Urinary bladder (tissue), 4 donors: ENCODE measurements around the gene MRPL36. TPM values are rescaled to one million over a fixed set of nuclear protein-coding genes. Genes with fewer than 3 reads are reported as not detected.
A peak's percentile ranks its signal among the peaks of the same experiment; 100 is the strongest.

Experiments
- DNase-seq: peaks from one replicate; pipeline ENCODE4 v3.0.0-alpha.2; 2015; ENCODE audit errors: extremely low spot score
- H3K27ac ChIP-seq: one replicate; pipeline ENCODE4 v1.5.1; 2013; ENCODE audit warnings: low read depth, mild to moderate bottlenecking, moderate library complexity
- H3K36me3 ChIP-seq: one replicate; pipeline ENCODE4 v1.6.1; 2013; ENCODE audit warnings: mild to moderate bottlenecking, moderate library complexity; ENCODE audit not compliant: insufficient read depth
- H3K4me1 ChIP-seq: one replicate; pipeline ENCODE4 v1.6.1; 2013; ENCODE audit warnings: mild to moderate bottlenecking, moderate library complexity; ENCODE audit not compliant: insufficient read depth
- H3K4me3 ChIP-seq: one replicate; pipeline ENCODE4 v1.5.1; 2013; ENCODE audit warnings: low read depth, low read length
- WGBS: extraction: QIAGEN DNeasy Blood & Tissue Kit; methylation state at CpG from one replicate; pipeline ENCODE4 v1.1.7; 2013; 5-methylcytosine and 5-hydroxymethylcytosine counted together
- polyA plus RNA-seq: library from polyadenylated mRNA; stranded (reverse); fragments of 200-250 nt; gene quantifications from one replicate; pipeline ENCODE4 v1.2.3, GENCODE V29; 2013
- total RNA-seq: library from RNA; depleted of rRNA; stranded (reverse); fragments of >200 nt; gene quantifications from one replicate; pipeline ENCODE4 v1.2.3, GENCODE V29; 2014
- donor health status: healthy with polysubstance abuse.
- donor health status: healthy.

MRPL36 gene
- total and polyA plus RNA-seq, 2 donors, result 19.9 to 68.6 TPM

DNA sequence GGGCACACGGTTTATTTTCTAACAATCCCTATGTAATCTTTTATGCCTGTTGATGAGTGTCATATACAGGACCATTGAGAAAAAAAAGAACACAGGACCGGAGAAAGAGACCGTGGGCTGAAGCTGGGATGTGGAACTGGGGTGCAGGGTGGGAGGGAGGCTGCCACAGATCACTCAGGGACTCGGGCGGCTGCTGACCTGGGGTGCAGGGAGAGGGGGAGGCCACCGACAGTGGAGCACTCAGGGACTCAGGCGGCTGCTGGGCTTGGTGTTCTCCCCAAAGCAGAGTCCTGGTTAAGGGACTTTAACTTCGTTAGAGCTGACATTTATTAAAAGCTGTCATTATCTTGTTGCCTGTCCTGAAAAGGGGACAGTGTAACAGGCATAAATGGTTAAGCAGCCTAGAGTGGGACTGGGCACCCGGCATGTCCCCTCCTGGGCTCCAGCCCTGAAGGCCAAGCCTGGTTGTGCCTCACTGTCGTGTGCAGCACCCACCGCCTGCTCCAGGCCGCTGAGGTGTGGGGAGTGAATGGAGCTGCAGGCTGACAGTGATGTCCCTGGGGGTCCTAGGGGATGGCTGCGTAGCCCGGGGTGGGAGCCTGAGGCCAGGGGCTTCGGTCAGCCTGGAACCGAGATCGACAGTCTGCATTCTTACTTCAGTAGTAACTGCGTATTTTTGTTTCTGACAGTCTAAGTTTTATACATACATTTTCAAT lies 15.6 kb upstream of the MRPL36 start:
- H3K4me3 ChIP-seq, result no peak overlapping the region
- DNase-seq, result no peak
- H3K36me3 ChIP-seq, result peaks cover 11% of the 10 kb centered on the region
- no peaks in the 10 kb centered on the region for H3K4me1 ChIP-seq
- WGBS, result 96% methylated on average over 18 of the region's 18 CpGs
- H3K27ac ChIP-seq, result no peak overlapping the region

DNA sequence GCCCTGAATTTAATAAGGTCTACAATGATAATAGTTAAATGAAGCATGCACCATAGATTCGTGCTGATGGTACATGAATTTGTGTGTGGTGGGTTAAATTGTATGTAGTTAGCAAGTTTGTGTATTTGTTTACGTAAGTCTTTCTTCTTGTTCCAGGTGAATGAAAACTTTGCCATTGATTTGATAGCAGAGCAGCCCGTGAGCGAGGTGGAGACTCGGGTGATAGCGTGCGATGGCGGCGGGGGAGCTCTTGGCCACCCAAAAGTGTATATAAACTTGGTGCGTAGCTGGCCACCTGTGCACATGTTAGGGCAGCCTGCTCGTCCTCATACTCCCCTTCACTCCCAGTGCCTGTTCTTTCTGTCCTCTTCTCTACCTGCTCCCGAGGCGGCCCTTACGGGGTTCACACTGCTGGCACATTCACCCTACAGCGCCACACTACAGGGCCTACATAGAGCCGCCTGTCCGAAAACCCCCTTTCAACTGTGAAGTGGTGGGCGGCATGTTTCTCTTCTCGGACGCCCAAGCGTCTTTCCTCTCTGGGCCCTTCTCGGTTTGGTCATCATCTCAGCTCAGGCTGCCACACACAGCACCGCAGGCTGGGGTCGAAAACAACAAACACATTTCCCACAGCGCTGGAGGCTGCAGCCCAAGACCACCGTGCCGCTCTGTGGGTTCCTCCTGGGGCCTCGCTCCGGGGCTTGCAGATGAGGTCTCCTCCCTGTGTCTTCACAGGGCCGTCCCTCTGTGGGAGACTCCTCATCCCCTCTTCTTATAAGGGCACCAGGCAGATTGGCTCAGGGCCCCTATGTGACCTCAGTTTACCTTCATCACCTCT lies 14.8 kb upstream of the MRPL36 start:
- Histone ChIP-seq H3K4me1 (no peaks in the 10 kb centered on the region), H3K36me3 (peaks cover 11% of the 10 kb centered on the region), H3K4me3 (no peak overlapping the region), H3K27ac (no peak overlapping the region)
- WGBS, result 95% methylated on average over 30 of the region's 30 CpGs
- no peak for DNase-seq

GRCh38 chr5:1810581-1811101 lies 11.0 kb upstream of the MRPL36 start:
- Histone ChIP-seq H3K27ac (no peak overlapping the region), H3K4me3 (no peak overlapping the region), H3K36me3 (peaks cover 11% of the 10 kb centered on the region), H3K4me1 (no peaks in the 10 kb centered on the region)
- no peak for DNase-seq
- WGBS, result 95% methylated on average over 10 of the region's 10 CpGs

DNA sequence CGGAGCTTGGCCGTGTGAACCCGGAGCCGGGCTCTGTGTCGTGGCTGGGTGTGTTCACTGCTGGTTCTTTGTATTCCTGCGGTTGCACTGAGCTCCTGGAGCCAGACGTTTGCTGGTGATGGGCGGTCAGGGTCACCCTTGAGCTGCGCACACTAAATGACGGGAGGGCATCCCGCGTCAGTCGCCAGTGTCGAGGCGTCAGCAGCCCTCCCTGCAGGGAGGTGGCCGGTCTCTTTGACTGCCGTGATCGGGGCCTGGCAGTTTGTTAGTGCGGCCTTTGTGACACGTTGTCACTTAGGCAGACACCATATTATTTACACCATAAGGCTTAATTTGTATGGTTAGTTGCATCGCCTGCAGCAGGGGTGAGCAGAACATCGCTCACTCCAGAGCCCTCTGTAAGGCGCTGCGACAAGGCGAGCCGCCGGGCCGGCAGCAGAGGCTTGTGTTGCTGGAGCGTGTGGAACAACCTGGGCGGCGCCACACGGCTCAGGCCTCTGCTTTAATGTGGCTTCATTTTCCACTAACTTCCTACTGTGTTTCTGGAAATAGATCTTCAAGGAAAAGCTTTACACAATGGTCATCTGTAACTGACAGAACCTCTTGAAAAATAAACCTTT lies 9.9 kb upstream of the MRPL36 start:
- no peaks in the 10 kb centered on the region for H3K4me1 ChIP-seq
- H3K4me3 ChIP-seq, result no peak overlapping the region
- H3K27ac ChIP-seq, result no peak overlapping the region
- DNase-seq, result no peak
- 90% methylated on average over 32 of the region's 32 CpGs for WGBS
- peaks cover 9% of the 10 kb centered on the region for H3K36me3 ChIP-seq

DNA sequence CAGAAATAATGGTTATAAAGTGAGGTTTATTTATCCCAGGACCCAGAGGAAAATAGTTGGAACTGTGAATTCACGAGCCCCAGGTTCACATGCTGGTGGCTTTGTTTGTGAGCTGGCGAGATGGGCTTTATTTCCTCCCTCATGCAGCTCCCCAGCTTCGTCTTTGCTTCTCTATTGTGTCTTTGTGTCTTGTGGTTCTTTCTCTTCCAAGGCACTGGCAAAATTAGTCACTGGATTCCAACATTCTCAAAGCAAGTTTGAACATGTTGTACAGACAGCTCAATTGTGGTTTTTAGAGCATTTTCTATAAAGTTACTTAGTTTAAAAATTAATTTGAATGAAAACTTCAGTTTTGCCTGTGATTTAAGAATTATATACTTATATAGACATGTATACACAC lies 8.8 kb upstream of the MRPL36 start:
- no peaks in the 10 kb centered on the region for H3K4me1 ChIP-seq
- DNase-seq, result no peak
- H3K27ac ChIP-seq, result no peak overlapping the region
- H3K36me3 ChIP-seq, result peaks cover 9% of the 10 kb centered on the region
- no peak overlapping the region for H3K4me3 ChIP-seq
- 49% methylated on average over 3 of the region's 3 CpGs for WGBS

DNA sequence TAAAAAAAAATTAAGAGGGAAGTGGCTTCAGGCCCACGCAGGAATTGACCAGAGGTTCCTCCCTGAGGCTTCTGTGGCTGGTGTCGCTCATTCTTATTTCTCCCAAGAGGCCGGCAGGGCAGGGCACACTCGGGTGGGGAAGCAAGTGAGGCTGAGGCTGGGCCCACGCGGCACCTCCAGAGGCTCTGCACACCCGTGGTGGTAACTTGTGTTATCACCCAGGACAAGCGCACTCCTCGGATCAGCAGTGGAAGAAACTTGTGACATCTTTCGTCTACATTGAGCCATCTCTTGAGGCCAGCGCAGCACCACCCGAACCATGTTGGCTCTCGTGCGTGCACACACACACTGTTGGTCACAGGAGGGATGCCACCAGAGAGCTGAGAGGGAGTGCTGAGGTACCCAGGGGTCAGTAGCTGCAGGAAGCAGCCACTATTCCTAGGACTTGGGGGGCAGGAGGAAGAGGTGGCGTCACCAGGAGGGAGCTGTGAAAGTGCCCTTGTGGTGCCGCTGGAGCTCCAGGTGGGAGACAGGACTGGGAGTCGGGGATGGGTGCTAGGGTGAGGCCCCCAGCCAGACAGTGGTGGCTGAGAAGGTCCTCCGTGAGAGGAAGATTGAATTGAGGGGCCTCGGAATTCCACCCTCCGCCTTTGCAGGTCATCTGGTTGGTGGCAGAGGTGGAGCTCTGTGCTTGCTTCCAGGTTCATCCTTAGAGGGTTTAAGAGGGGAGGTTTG lies 8.0 kb upstream of the MRPL36 start:
- no peak overlapping the region for H3K27ac ChIP-seq
- H3K4me1 ChIP-seq, result no peaks in the 10 kb centered on the region
- DNase-seq, result no peak
- H3K4me3 ChIP-seq, result no peak overlapping the region
- 92% methylated on average over 20 of the region's 20 CpGs for WGBS
- peaks cover 11% of the 10 kb centered on the region for H3K36me3 ChIP-seq

DNA sequence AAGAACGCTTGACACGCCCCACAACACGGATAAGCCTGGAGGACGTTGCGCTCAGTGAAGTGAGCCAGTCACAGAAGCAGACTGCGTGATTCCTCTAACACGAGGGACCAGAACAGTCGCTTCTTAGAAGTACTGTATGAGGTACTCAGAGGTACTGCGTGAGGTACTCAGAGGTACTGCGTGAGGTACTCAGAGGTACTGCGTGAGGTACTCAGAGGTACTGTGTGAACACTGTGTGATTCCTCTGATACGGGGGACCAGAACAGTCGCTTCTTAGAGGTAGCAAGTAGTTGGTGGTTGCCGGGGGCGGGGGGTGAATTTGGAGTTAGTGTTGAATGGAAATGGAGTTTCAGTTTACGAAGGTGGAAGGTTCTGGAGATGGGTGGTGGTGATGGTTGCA lies 7.3 kb upstream of the MRPL36 start:
- no peak for DNase-seq
- Histone ChIP-seq H3K4me1 (no peaks in the 10 kb centered on the region), H3K27ac (no peak overlapping the region), H3K4me3 (no peak overlapping the region), H3K36me3 (peaks cover 11% of the 10 kb centered on the region)
- WGBS, result 90% methylated on average over 16 of the region's 16 CpGs

- H3K4me3 ChIP-seq, result no peak overlapping the region
- H3K36me3 ChIP-seq, result peaks cover 8% of the 10 kb centered on the region
- 86% methylated on average over 15 of the region's 15 CpGs for WGBS
- no peaks in the 10 kb centered on the region for H3K4me1 ChIP-seq
- DNase-seq, result no peak
- no peak overlapping the region for H3K27ac ChIP-seq
These were observed 6.6 kb upstream of the MRPL36 start for GRCh38 chr5:1806199-1806598.

- H3K27ac ChIP-seq, result no peak overlapping the region
- DNase-seq, result no peak
- WGBS, result 91% methylated on average over 10 of the region's 10 CpGs
- no peaks in the 10 kb centered on the region for H3K4me1 ChIP-seq
- H3K4me3 ChIP-seq, result no peak overlapping the region
- H3K36me3 ChIP-seq, result peaks cover 8% of the 10 kb centered on the region
These were observed 6.1 kb upstream of the MRPL36 start for GRCh38 chr5:1805736-1806135.

GRCh38 chr5:1805326-1805725 lies 5.7 kb upstream of the MRPL36 start:
- H3K27ac ChIP-seq, result no peak overlapping the region
- no peak for DNase-seq
- no peak overlapping the region for H3K4me3 ChIP-seq
- H3K4me1 ChIP-seq, result no peaks in the 10 kb centered on the region
- peaks cover 8% of the 10 kb centered on the region for H3K36me3 ChIP-seq
- 85% methylated on average over 4 of the region's 4 CpGs for WGBS

GRCh38 chr5:1804001-1804690 lies 4.5 kb upstream of the MRPL36 start:
- no peak for DNase-seq
- H3K36me3 ChIP-seq, result peaks cover 8% of the 10 kb centered on the region
- no peak overlapping the region for H3K4me3 ChIP-seq
- WGBS, result 83% methylated on average over 15 of the region's 15 CpGs
- no peaks in the 10 kb centered on the region for H3K4me1 ChIP-seq
- no peak overlapping the region for H3K27ac ChIP-seq

GRCh38 chr5:1803192-1803591 lies 3.6 kb upstream of the MRPL36 start:
- H3K27ac ChIP-seq, result no peak overlapping the region
- no peak overlapping the region for H3K4me3 ChIP-seq
- WGBS, result 86% methylated on average over 1 of the region's 1 CpG
- DNase-seq, result no peak
- no peaks in the 10 kb centered on the region for H3K4me1 ChIP-seq
- peaks cover 8% of the 10 kb centered on the region for H3K36me3 ChIP-seq

- H3K27ac ChIP-seq, result no peak overlapping the region
- H3K4me1 ChIP-seq, result no peaks in the 10 kb centered on the region
- 19% methylated on average over 7 of the region's 7 CpGs for WGBS
- H3K4me3 ChIP-seq, result peak overlapping the region; percentile 92
- DNase-seq, result no peak
- peaks cover 8% of the 10 kb centered on the region for H3K36me3 ChIP-seq
These were observed 2.3 kb upstream of the MRPL36 start for GRCh38 chr5:1801967-1802295.
